ENCODE results near the gene MARCHF9. TPM values are rescaled to one million over a fixed set of nuclear protein-coding genes. Genes with fewer than 3 reads are reported as not detected.

MARCHF9 gene
- total RNA-seq, 4 donors from 2014 or later, result 4.2 to 10.5 (median 5.2) TPM

DNA sequence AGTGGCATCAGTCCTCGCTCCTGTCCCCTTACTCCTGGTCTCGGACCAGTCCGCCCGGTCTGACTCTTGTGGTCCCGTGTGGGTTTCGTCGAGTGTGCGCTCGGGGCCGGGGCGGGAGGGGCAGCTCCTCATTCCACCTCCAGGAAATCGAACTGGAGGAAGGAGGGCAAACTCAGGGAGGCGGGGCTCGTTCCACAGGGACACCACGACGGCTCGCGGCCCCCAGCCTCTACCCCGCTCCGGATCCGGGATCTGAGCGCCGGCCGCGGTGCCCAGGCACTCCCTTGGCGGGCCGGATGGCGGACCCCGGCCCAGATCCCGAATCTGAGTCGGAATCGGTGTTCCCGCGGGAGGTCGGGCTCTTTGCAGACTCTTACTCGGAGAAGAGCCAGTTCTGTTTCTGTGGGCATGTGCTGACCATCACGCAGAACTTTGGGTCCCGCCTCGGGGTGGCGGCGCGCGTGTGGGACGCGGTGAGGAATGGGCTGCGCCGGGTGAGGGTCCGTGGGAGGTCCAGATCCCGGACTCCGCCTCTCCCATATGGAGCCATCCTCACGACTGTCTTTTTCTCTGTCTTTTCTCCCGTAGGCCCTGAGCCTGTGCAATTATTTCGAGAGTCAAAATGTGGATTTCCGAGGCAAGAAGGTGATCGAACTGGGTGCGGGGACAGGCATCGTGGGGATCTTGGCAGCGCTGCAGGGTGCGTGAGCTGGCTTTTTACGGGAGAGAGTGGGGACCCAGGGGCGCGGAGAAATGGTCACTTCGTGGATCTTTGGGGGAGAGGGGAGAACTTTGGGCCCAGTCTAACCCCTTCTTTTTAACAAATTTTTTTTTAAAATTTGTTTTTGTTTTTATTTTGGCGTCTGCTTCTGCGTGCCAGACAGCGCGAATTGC is 17.8 kb downstream of the MARCHF9 start, which contains the start of gene EEF1AKMT3:
TSS of gene EEF1AKMT3 (plus strand) at position 186 of the 894 bp plus-strand sequence. CDS start at position 297, 111 bp downstream.
- TF ChIP-seq, protein P1, sequence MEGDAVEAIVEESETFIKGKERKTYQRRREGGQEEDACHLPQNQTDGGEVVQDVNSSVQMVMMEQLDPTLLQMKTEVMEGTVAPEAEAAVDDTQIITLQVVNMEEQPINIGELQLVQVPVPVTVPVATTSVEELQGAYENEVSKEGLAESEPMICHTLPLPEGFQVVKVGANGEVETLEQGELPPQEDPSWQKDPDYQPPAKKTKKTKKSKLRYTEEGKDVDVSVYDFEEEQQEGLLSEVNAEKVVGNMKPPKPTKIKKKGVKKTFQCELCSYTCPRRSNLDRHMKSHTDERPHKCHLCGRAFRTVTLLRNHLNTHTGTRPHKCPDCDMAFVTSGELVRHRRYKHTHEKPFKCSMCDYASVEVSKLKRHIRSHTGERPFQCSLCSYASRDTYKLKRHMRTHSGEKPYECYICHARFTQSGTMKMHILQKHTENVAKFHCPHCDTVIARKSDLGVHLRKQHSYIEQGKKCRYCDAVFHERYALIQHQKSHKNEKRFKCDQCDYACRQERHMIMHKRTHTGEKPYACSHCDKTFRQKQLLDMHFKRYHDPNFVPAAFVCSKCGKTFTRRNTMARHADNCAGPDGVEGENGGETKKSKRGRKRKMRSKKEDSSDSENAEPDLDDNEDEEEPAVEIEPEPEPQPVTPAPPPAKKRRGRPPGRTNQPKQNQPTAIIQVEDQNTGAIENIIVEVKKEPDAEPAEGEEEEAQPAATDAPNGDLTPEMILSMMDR (IDR thresholded peaks at IDR 0.05; ENCODE audit: low read depth), result no peak

DNA sequence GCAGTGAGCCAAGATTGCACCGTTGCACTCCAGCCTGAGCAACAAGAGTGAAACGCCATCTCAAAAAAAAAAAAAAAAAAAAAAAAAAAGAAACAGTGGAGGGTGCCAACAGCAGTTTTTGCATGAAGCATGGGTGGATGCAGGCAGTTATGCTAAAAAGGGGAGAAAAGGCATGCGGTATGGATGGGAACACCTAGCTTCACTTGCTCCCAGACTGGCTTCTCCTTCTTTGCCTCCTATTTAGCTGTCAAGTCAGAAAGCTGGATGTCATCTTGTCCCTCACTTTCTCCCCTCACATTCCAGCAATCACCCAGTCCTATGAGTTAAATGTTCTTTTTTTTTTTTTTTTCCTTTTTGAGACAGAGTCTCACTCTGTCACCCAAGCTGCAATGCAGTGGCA is 20.1 kb downstream of the MARCHF9 start:
- TF ChIP-seq, protein P1 (IDR thresholded peaks at IDR 0.05; ENCODE audit: low read depth), result no peak

DNA sequence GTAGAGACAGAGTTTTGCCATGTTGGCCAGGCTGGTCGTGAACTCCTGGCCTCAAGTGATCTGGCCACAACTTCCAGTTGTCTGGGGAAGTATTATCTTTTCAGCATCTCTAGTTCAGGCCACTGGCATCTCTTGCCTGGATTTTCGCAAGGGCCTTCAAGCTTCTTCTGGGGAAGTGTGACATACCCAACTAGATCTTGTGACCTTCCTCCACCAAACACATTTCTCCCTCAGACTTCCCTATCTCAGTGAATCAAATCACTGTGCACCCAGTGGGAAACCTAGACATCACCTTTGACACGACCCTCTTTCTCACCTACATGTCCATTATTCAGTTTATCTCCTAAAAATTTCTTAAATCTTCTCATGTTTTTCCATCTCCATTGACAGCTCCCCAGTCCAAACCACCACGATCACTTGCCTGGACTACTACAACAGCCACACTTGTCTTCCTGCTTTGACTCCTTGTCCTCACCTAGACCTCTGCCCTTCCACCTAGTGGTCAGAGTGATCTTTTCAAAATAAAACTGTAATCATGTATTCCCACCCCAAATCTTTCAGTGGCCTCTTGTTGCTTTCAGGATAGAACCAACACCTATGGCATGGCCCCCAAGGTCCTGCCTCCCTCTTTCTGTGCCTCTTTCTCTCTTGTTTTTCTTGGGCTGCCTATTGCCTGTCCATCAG is 20.8 kb downstream of the MARCHF9 start:
- TF ChIP-seq, protein P1 (IDR thresholded peaks at IDR 0.05; ENCODE audit: low read depth), result no peak

DNA sequence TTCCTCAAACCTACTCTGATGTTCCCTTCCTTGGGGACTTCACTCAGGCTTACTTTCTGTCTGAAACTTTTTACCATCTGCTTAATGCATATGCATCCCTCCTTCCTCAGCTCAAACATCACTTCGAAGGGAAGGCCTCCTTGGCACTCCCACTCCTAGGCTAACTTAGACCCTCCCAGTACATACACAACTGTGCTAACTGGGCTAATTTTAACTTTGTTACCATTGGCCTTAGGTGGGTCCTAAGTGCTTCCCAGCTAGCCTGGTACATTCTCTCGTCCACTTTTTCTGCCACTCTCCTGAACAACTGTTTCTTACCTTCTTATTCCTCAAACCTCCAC is 21.3 kb downstream of the MARCHF9 start:
- TF ChIP-seq, protein P1 (IDR thresholded peaks at IDR 0.05; ENCODE audit: low read depth), result no peak

DNA sequence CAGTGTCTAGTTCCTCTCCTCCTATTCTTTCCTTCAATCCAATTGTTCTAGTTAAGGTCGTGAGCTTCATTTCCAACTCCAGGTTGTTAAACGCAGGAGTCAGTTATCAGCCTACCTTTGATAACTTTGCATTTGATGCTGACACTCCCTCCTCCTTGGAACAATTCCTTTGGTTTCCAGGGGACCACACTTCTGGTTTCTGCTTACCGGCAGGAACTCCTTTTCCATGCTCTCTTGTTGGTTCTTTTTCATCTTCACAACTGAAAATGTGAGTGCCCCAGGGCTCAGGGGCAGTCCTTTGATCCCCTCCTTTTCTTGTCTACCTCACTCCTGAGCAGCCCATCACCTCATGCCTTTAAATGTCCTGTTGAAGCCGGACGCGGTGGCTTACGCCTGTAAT is 22.5 kb downstream of the MARCHF9 start:
- TF ChIP-seq, protein P1 (IDR thresholded peaks at IDR 0.05; ENCODE audit: low read depth), result no peak

DNA sequence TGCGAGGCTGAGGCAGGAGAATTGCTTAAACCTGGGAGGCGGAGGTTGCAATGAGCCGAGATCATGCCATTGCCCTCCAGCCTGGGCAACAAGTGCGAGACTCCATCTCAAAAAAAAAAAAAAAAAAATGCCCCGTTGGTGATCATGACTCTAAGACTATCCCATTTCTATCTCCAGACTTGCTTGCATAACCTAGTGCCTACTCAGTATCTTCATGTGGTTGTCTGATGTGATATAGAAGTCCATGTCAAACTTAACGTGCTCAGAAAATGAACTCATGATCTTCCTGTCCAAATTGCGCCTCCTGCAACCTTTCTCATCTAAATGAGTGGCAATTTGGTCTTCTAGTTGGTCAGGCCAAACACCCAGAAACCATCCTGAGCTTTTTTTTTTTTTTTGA is 23.0 kb downstream of the MARCHF9 start:
- TF ChIP-seq, protein P1 (IDR thresholded peaks at IDR 0.05; ENCODE audit: low read depth), result no peak

DNA sequence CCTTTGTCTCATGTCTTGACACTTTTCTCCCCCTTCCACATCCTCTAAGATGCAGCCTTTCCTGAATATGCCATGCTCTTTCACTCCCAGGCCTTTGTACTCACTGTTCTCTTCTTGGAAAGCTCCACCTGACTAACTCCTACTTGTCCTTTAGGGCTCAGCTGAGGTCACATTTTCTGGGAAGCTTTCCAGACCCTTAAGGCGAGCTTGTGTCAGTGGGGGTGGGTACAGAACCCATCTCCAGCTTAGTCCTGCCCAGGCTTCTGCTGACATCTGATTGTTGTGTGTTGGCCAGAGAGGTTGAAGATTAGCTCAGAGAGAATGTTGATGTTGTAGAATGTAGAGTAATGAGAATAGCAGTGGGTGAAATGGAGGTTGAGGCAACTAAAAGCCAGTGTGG is 24.8 kb downstream of the MARCHF9 start:
- TF ChIP-seq, protein P1 (IDR thresholded peaks at IDR 0.05; ENCODE audit: low read depth), result no peak

Measured in subcutaneous adipose tissue (tissue), 4 donors.